ENCODE results near the gene SDK2.

DNA sequence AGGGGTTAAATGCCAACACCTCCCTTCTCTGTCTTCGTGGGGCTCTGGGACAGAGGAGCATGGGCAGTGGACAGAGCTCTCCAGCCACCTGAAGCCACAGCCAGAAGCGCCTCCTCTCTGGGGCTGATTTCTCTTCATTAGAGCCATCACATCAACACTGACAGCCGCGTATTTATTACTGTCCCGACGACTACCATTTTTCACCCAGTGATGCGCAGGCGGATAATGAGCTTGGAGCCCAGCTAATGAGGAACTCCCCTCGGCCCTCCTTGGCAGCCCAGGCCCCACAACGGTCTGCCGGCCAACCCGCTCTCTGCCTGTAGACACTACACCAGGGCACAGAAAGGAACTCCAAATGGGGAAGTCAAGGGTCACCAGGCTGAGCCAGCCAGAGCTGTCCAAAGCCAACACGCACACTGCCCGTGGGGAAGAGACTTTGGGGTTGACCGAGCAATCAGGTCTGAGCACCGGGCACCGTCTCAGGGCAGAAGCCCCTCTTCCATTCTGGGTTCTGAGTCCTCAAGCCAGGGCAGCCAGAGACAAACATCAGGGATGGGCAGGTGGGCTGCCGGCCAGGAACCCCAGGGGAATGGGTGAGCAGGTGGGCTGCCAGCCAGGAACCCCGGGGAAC is 13.2 kb downstream of the SDK2 start:
- TF ChIP-seq TARDBP (IDR thresholded peaks at IDR 0.05) (no peak), FOXA1 (IDR thresholded peaks at IDR 0.05) (no peak), FOXM1 (IDR thresholded peaks at IDR 0.05; ENCODE audit: borderline replicate concordance) (no peak), SP1 (IDR thresholded peaks at IDR 0.05) (no peak), BHLHE40 (IDR thresholded peaks at IDR 0.05; ENCODE audit: borderline replicate concordance) (no peak), SUZ12 (IDR thresholded peaks at IDR 0.05) (no peak), CTBP1 (IDR thresholded peaks at IDR 0.05; ENCODE audit: borderline replicate concordance) (no peak), FOXK2 (IDR thresholded peaks at IDR 0.05) (no peak), ARNT (IDR thresholded peaks at IDR 0.05) (no peak)
- TF ChIP-seq, protein P1, sequence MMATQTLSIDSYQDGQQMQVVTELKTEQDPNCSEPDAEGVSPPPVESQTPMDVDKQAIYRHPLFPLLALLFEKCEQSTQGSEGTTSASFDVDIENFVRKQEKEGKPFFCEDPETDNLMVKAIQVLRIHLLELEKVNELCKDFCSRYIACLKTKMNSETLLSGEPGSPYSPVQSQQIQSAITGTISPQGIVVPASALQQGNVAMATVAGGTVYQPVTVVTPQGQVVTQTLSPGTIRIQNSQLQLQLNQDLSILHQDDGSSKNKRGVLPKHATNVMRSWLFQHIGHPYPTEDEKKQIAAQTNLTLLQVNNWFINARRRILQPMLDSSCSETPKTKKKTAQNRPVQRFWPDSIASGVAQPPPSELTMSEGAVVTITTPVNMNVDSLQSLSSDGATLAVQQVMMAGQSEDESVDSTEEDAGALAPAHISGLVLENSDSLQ (IDR thresholded peaks at IDR 0.05) = no peak
